IPS DF 6.9 (cell line): ENCODE data around the gene TIMM17A.

Source experiments
- DNase-seq: peaks from one replicate; pipeline ENCODE4 v3.0.0-alpha.2; 2013; ENCODE audit warnings: low read depth, low spot score
- H3K27ac ChIP-seq: one replicate; pipeline ENCODE4 v1.5.1; 2013; ENCODE audit warnings: low read length, control low read depth
- H3K27me3 ChIP-seq: 2 replicates; pipeline ENCODE4 v1.6.1; 2013; ENCODE audit warnings: mild to moderate bottlenecking, low read length; ENCODE audit not compliant: control insufficient read depth, insufficient read depth
- H3K36me3 ChIP-seq: 2 replicates; pipeline ENCODE4 v1.6.1; 2013; ENCODE audit warnings: low read length; ENCODE audit not compliant: control insufficient read depth, insufficient read depth
- H3K4me1 ChIP-seq: 2 replicates; pipeline ENCODE4 v1.6.1; 2013; ENCODE audit warnings: low read length; ENCODE audit not compliant: control insufficient read depth, insufficient read depth
- H3K4me3 ChIP-seq: 2 replicates; pipeline ENCODE4 v1.5.1; 2013; ENCODE audit warnings: mild to moderate bottlenecking, low read length
- H3K9me3 ChIP-seq: 2 replicates; pipeline ENCODE4 v1.6.1; 2013; ENCODE audit warnings: low read length, inconsistent platforms; ENCODE audit not compliant: control insufficient read depth, insufficient read depth
- WGBS: extraction: QIAGEN DNeasy Blood & Tissue Kit; methylation state at CpG from one replicate; pipeline ENCODE4 v1.1.7; 2013; ENCODE audit warnings: mixed read lengths, missing lambda C conversion rate; ENCODE audit not compliant: insufficient read length, insufficient coverage; 5-methylcytosine and 5-hydroxymethylcytosine counted together

TIMM17A gene

DNA sequence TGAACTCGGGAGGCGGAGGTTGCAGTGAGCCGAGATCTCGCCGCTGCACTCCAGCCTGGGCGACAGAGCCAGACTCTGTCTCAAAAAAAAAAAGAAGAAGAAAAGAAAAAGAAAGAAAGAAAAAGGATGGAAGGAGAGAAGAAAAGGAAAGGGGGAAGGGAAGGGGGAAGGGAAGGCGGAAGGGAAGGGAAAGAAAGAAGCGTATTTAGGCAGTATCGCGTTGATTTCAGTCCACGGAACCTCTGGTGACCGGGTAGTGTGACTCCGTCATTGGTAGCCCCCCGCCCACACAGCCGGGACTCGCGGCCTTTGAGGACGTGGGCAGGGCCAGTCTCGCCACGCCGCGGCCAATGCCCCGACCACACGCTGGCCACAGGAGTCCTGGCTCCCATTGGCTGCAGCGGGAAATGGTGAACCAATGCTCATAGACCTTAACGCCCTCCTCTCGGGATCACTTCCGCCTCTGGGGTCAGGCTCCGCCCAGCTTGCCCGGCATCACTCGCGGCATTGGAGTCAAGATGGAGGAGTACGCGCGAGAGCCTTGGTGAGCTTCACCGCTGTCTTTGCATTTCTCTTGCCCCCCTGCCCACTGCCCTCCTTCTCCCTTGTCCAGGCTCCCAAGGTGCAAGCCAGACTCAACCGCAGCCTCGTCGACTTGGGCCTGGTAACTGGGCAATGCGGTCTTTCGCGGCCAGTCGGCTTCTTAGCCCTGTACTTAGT, at the start of gene TIMM17A:
Gene TIMM17A (plus strand): TSS at position 495 of the 720 bp plus-strand sequence. CDS start 24 bp downstream, at position 519.
- no CpG with 5 or more reads among the region's 43 CpGs for WGBS
- H3K4me1 ChIP-seq, result no peaks in the 10 kb centered on the region
- peak within 1 kb of the TSS; percentile 72 for H3K4me3 ChIP-seq
- DNase-seq, result peak; percentile 93
- H3K9me3 ChIP-seq, result no peaks in the 10 kb centered on the region
- H3K36me3 ChIP-seq, result peaks cover 9% of the 10 kb centered on the region; the same call in 1 of the 2 replicates
- no peak within 1 kb of the TSS for H3K27ac ChIP-seq
- H3K27me3 ChIP-seq, result no peaks in the 10 kb centered on the region

DNA sequence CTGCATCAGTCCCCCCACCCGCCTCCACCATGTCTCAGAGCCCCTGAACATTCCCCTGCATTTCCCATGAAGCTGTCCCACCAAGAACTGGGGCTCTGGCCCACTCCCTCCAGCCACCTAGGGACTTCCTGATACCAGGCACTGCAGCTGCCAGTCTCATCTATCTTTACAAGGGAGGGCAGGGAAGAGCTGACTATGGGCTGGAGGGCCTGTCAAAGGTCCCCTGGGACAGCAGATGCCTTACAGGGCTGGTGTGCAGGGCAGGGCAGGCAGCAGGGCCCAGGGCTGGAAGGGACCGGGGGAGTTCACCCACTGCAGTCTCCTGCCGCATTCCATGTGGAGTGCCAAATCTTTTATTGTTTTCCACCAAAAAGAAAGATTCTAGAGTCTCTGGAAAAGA, 49.0 kb upstream of the TIMM17A start:
- Histone ChIP-seq H3K9me3 (no peaks in the 10 kb centered on the region), H3K27me3 (no peaks in the 10 kb centered on the region), H3K27ac (no peak overlapping the region), H3K36me3 (no peaks in the 10 kb centered on the region), H3K4me1 (no peaks in the 10 kb centered on the region), H3K4me3 (no peak overlapping the region)
- WGBS, result no CpG with 5 or more reads among the region's 3 CpGs
- DNase-seq, result no peak

DNA sequence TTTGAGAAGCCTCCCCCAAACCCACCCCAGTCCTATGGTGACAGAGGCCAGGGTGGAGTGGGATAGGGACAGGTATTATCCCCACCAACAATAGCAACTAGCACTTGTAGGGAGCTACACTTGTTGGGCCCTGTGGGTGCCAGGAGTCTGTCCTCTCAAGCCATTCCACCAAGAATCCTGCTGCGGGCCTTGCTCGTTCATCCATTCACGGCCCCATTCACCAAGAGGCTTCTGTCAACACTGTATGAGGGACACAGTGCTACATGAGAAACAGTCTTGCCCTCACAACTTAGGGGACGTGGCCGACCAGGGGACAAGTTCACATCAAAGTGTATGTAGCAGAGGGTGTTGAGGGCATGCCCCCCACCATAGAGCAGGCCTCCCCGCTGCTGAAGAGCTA, 47.7 kb upstream of the TIMM17A start:
- WGBS, result no CpG with 5 or more reads among the region's 6 CpGs
- H3K36me3 ChIP-seq, result no peaks in the 10 kb centered on the region
- DNase-seq, result no peak

DNA sequence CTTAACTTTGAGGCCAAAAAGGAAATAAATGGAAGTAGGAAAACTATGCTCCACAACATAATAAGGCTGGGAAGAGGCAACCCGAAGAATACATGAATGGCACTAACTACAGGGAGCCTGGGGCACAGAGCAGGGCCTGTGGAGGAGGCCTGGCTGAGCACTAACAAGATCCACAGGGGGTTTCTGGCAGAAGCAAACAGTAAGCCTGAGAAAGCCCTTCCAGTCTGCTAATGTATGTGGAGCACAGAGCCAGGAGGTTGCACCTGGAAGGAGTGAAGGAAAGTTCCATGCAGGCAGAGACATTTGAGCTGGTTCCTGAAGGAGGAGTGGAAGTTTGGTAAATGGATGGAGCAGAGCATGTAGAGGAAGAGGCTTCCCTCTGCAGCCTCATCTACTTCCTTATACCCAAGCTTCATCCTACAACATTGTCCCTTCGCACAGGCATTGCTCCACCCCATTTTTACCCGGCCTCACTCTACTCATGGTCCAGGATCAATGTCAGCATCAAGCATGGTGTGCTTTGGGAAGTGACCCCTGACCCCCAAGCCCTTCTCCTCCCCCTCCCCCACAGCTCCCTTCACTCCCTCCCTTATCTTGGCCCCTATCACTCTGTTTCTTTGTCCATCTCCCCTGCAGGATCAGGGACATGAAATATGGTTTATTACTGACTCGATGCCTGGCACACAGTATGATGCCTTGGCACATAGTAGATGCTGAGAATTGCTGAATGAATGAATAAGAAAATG, 43.3 kb upstream of the TIMM17A start:
- no peaks in the 10 kb centered on the region for H3K27me3 ChIP-seq
- no peaks in the 10 kb centered on the region for H3K36me3 ChIP-seq
- DNase-seq, result no peak
- H3K27ac ChIP-seq, result no peak overlapping the region
- H3K9me3 ChIP-seq, result no peaks in the 10 kb centered on the region
- WGBS, result no CpG with 5 or more reads among the region's 4 CpGs
- no peak overlapping the region for H3K4me3 ChIP-seq
- H3K4me1 ChIP-seq, result no peaks in the 10 kb centered on the region

More for the DNA sequence above, 47.7 kb upstream of the TIMM17A start:
- no peak overlapping the region for H3K27ac ChIP-seq
- H3K4me1 ChIP-seq, result no peaks in the 10 kb centered on the region
- no peaks in the 10 kb centered on the region for H3K27me3 ChIP-seq
- H3K4me3 ChIP-seq, result no peak overlapping the region
- no peaks in the 10 kb centered on the region for H3K9me3 ChIP-seq

DNA sequence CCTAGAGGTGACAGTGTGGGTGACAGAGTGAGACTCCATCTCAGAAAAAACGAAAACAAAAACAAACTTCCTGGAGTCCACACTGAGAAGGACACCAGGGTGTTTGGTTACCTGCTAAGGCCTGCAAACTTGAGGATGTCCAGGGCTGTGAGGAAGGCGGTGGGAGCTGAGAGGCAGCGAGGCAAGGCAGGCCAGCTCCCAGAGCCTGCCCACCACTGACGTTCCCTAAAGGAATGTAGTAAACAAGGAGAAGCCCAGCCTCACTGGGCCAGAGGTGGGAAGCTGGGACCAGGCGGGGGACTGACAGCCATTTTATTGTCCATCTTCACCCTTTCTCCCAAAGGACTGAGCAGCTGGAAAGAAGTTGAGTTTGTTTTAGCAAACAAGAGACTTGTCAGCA, 42.5 kb upstream of the TIMM17A start:
- WGBS, result no CpG with 5 or more reads among the region's 5 CpGs
- Histone ChIP-seq H3K27ac (no peak overlapping the region), H3K4me3 (no peak overlapping the region), H3K4me1 (no peaks in the 10 kb centered on the region), H3K27me3 (no peaks in the 10 kb centered on the region), H3K9me3 (no peaks in the 10 kb centered on the region), H3K36me3 (no peaks in the 10 kb centered on the region)
- DNase-seq, result no peak

DNA sequence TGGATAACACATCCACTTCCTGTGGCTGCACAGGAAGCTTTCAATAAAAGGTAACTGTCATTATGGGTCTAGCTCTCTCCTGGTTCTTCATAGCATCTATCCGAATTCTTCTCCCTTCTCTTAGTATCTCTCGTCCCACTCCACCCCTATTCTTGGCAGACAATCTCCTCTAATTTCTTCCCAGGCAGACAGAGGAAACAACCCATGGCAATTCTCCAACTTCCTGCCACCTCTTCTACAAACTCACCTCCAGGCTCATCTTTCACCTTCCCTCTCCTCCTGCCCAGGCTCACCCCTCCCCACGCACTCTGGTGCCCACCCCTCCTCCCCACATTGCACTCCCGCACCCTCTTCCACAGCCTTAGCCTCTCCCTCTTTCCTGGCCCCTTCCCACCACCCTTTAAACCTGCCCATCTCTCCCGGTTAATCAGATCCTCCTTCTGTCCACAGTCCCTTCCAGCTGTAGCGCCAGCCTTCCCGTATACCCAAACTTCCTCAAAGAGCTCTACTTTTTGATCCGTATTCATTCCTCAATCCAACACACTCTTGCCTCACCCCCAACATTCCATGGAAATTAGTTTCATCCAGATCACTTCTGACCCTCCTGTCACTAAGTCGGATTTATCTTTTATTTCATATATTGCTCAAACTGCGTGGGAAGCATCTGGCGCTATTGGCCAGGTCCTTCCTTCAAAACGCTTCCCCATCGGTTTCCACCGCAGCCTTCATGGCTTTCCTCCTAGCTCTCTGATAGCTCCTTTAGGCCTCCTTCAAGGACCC, 40.7 kb upstream of the TIMM17A start:
- H3K27me3 ChIP-seq, result no peaks in the 10 kb centered on the region
- DNase-seq, result no peak
- H3K4me3 ChIP-seq, result no peak overlapping the region
- no peaks in the 10 kb centered on the region for H3K4me1 ChIP-seq
- H3K9me3 ChIP-seq, result no peaks in the 10 kb centered on the region
- no peaks in the 10 kb centered on the region for H3K36me3 ChIP-seq
- no peak overlapping the region for H3K27ac ChIP-seq
- WGBS, result no CpG with 5 or more reads among the region's 14 CpGs

DNA sequence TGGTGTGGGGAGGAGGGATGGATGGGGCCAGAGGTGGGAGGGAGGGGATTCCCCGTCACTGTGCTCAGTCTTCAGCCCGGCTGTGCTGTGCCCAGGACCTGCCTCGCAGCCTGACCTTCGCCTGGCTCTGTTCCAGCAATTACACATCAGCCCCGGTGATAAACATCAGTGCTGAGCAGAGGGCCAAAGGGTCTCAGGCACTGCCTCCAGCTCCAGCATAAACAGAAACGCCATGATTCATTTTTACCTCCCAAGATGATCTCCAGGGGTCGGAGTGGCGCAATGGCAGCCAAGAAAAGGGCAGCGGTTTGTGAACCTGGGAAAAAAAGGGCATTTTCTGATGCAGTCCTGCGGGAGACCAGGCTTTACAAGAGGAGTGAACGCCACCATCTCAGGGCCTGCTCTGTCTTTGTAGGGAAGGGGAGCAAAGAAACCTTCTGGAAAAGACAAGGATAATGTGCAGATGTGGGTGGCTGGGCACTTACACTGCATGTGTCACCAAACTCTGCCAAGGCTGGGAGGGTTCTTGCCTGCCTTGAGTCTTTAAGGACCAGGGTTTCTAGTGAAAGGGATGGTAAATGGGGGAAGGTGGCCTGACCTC, 38.6 kb upstream of the TIMM17A start:
- no CpG with 5 or more reads among the region's 11 CpGs for WGBS
- H3K9me3 ChIP-seq, result no peaks in the 10 kb centered on the region
- no peaks in the 10 kb centered on the region for H3K36me3 ChIP-seq
- no peaks in the 10 kb centered on the region for H3K27me3 ChIP-seq
- DNase-seq, result no peak
- H3K4me1 ChIP-seq, result no peaks in the 10 kb centered on the region
- H3K4me3 ChIP-seq, result no peak overlapping the region
- no peak overlapping the region for H3K27ac ChIP-seq

DNA sequence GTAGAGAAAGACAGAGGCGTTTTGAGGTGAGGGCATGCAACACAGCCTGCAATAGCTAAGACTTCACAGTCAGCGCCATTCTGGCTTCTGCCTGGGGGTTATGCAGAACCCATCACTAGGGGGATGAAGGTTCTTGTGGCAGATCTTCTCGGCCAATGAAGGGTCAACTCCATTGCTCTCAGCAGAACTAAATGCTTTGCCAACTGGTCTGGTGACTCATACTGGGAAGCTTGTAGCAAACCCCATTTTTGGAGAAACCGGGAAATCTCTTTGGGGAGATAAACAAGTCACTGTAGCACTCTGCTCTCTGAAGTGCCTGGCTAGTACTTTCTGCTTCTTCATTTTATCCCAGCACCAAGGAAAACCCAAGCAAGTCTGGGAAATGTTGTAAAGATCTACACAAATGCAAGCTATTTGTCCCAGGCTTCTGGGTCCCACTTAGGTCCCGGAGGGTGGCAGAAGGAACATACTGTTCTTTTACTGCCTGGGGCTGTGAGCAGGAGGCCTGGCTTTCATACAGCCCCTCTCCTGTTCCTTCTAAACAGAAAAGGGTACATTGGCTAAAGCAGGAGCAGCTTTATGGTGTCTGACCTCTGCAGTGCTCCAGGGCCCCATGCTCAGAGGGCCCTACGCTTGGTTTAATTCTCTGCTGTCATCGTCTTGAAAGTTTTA, 37.8 kb upstream of the TIMM17A start:
- no peak overlapping the region for H3K27ac ChIP-seq
- H3K4me1 ChIP-seq, result no peaks in the 10 kb centered on the region
- WGBS, result no CpG with 5 or more reads among the region's 7 CpGs

DNA sequence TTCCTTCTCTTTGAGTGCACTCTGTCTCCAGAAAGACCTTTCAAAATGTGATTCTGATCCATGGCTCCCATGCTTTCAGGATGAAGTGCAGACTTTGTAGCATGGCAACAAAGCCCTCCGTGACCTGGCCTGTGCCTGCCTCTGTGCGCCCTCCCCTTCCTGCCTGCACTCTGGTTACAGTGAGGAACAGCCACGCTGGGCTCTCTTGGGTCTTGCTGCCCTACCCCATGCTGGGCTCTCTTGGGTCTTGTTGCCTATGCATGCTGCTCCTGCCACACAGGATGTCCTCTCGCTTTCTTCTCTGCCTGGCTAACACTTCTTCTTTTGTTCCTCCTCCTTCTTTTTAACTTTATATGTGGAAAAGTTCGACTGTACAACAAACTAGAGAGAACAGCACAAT, 37.0 kb upstream of the TIMM17A start:
- WGBS, result no CpG with 5 or more reads among the region's 5 CpGs
- H3K36me3 ChIP-seq, result no peaks in the 10 kb centered on the region
- no peak overlapping the region for H3K4me3 ChIP-seq
- DNase-seq, result no peak
- H3K27ac ChIP-seq, result no peak overlapping the region
- no peaks in the 10 kb centered on the region for H3K9me3 ChIP-seq
- no peaks in the 10 kb centered on the region for H3K4me1 ChIP-seq
- no peaks in the 10 kb centered on the region for H3K27me3 ChIP-seq

More for the DNA sequence above, 37.8 kb upstream of the TIMM17A start:
- Histone ChIP-seq H3K36me3 (no peaks in the 10 kb centered on the region), H3K9me3 (no peaks in the 10 kb centered on the region), H3K4me3 (no peak overlapping the region), H3K27me3 (no peaks in the 10 kb centered on the region)
- no peak for DNase-seq
